ENCODE results near the gene FAP. TPM values are rescaled to one million over a fixed set of nuclear protein-coding genes. Genes with fewer than 3 reads are reported as not detected.

FAP gene
- total RNA-seq, 4 donors from 2014 or later, result 1.9 to 2.6 (median 2.3) TPM; not detected in 1

- no peak within 1 kb of the TSS for H3K27ac ChIP-seq
- H3K4me1 ChIP-seq, result no peaks in the 10 kb centered on the region
- TF ChIP-seq CTCF (IDR thresholded peaks at IDR 0.05) (no peak), POLR2A (IDR thresholded peaks at IDR 0.05) (no peak)
- H3K27me3 ChIP-seq, result no peaks in the 10 kb centered on the region
- H3K4me3 ChIP-seq, result no peak within 1 kb of the TSS
- no peaks in the 10 kb centered on the region for H3K36me3 ChIP-seq
- no peak for DNase-seq
- H3K9me3 ChIP-seq, result no peaks in the 10 kb centered on the region
Observed at GRCh38 chr2:162152147-162152546, 91.1 kb downstream of the FAP start, which contains the start of gene GCG. GCG (minus strand) TSS chr2:162152247; CDS start chr2:162149178, 3,069 bp downstream.

GRCh38 chr2:162149940-162150339, 93.3 kb downstream of the FAP start:
- TF ChIP-seq POLR2A (IDR thresholded peaks at IDR 0.05) (no peak), CTCF (IDR thresholded peaks at IDR 0.05) (no peak)
- Histone ChIP-seq H3K9me3 (no peaks in the 10 kb centered on the region), H3K4me1 (no peaks in the 10 kb centered on the region), H3K27ac (no peak overlapping the region), H3K36me3 (no peaks in the 10 kb centered on the region), H3K4me3 (no peak overlapping the region), H3K27me3 (no peaks in the 10 kb centered on the region)
- DNase-seq, result no peak

GRCh38 chr2:162149466-162149865, 93.8 kb downstream of the FAP start:
- Histone ChIP-seq H3K4me3 (no peak overlapping the region), H3K36me3 (no peaks in the 10 kb centered on the region), H3K27me3 (no peaks in the 10 kb centered on the region), H3K4me1 (no peaks in the 10 kb centered on the region), H3K9me3 (no peaks in the 10 kb centered on the region), H3K27ac (no peak overlapping the region)
- no peak for TF ChIP-seq CTCF (IDR thresholded peaks at IDR 0.05)
- TF ChIP-seq POLR2A (IDR thresholded peaks at IDR 0.05), result no peak
- DNase-seq, result no peak

GRCh38 chr2:162148956-162149355, 94.3 kb downstream of the FAP start:
- Histone ChIP-seq H3K27me3 (no peaks in the 10 kb centered on the region), H3K4me1 (no peaks in the 10 kb centered on the region), H3K27ac (no peak overlapping the region), H3K36me3 (no peaks in the 10 kb centered on the region), H3K4me3 (no peak overlapping the region), H3K9me3 (no peaks in the 10 kb centered on the region)
- no peak for DNase-seq
- TF ChIP-seq POLR2A (IDR thresholded peaks at IDR 0.05) (no peak), CTCF (IDR thresholded peaks at IDR 0.05) (no peak)

- Histone ChIP-seq H3K36me3 (no peaks in the 10 kb centered on the region), H3K4me1 (no peaks in the 10 kb centered on the region), H3K9me3 (no peaks in the 10 kb centered on the region), H3K4me3 (no peak overlapping the region), H3K27ac (no peak overlapping the region), H3K27me3 (no peaks in the 10 kb centered on the region)
- TF ChIP-seq POLR2A (IDR thresholded peaks at IDR 0.05), result no peak
- no peak for TF ChIP-seq CTCF (IDR thresholded peaks at IDR 0.05)
- no peak for DNase-seq
Observed at GRCh38 chr2:162143969-162144368, 99.3 kb downstream of the FAP start.

- Histone ChIP-seq H3K27me3 (no peaks in the 10 kb centered on the region), H3K9me3 (no peaks in the 10 kb centered on the region), H3K4me3 (no peak overlapping the region), H3K27ac (no peak overlapping the region), H3K36me3 (no peaks in the 10 kb centered on the region), H3K4me1 (no peaks in the 10 kb centered on the region)
- DNase-seq, result no peak
- no peak for TF ChIP-seq POLR2A (IDR thresholded peaks at IDR 0.05)
- TF ChIP-seq CTCF (IDR thresholded peaks at IDR 0.05), result no peak
Observed at GRCh38 chr2:162138310-162138709, 104.9 kb downstream of the FAP start.
